ENCODE measurements around the gene PDE8A.

Gene PDE8A

GRCh38 chr15:85100186-85100937, 118.7 kb downstream of the PDE8A start:
- Mint-ChIP-seq H3K4me3 (no peak overlapping the region), H3K27ac (no peak overlapping the region), H3K4me1 (ENCODE audit: low read depth) (peaks cover 3% of the 10 kb centered on the region), H3K27me3 (no peaks in the 10 kb centered on the region), H3K36me3 (ENCODE audit: low read depth) (peaks cover 11% of the 10 kb centered on the region), H3K9me3 (no peaks in the 10 kb centered on the region)
- DNase-seq = no peak

GRCh38 chr15:85104584-85104983, 122.9 kb downstream of the PDE8A start:
- no peaks in the 10 kb centered on the region for H3K27me3 Mint-ChIP-seq
- peaks cover 3% of the 10 kb centered on the region for H3K4me1 Mint-ChIP-seq (ENCODE audit: low read depth)
- no peak overlapping the region for H3K4me3 Mint-ChIP-seq
- H3K27ac Mint-ChIP-seq = no peak overlapping the region
- no peaks in the 10 kb centered on the region for H3K9me3 Mint-ChIP-seq
- H3K36me3 Mint-ChIP-seq (ENCODE audit: low read depth) = peaks cover 7% of the 10 kb centered on the region
- no peak for DNase-seq

- Mint-ChIP-seq H3K27ac (no peak overlapping the region), H3K9me3 (no peaks in the 10 kb centered on the region), H3K36me3 (ENCODE audit: low read depth) (peaks cover 11% of the 10 kb centered on the region), H3K4me1 (ENCODE audit: low read depth) (no peaks in the 10 kb centered on the region), H3K27me3 (no peaks in the 10 kb centered on the region), H3K4me3 (no peak overlapping the region)
- DNase-seq = no peak
Measured at GRCh38 chr15:85108136-85108535, 126.5 kb downstream of the PDE8A start.

GRCh38 chr15:85109333-85109732, 127.7 kb downstream of the PDE8A start:
- Mint-ChIP-seq H3K4me1 (ENCODE audit: low read depth) (no peaks in the 10 kb centered on the region), H3K4me3 (no peak overlapping the region), H3K36me3 (ENCODE audit: low read depth) (peaks cover 22% of the 10 kb centered on the region), H3K9me3 (no peaks in the 10 kb centered on the region), H3K27ac (no peak overlapping the region), H3K27me3 (no peaks in the 10 kb centered on the region)
- no peak for DNase-seq

DNA sequence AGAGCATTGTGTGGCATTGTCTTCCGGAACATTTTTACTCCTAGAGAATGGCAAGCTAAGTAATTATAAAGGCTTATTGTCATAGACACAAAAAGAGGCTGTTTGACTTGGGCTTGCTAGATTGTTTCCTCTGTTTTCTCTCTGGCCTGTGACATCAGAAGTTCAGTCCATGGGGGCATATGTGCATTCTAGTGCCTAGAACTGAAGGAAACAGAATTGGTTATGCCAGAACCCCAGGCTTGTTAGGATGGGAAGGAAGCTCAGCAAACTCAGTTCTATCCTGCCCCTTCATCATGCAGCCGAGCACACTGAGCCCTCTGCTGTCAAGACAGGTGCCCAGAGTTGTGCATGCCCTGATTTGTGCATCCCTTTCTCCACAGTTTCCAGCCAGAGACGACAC, 131.3 kb downstream of the PDE8A start:
- no peak overlapping the region for H3K4me3 Mint-ChIP-seq
- H3K36me3 Mint-ChIP-seq (ENCODE audit: low read depth) = peaks cover 56% of the 10 kb centered on the region
- H3K4me1 Mint-ChIP-seq (ENCODE audit: low read depth) = peaks cover 16% of the 10 kb centered on the region
- no peaks in the 10 kb centered on the region for H3K27me3 Mint-ChIP-seq
- DNase-seq = no peak
- no peak overlapping the region for H3K27ac Mint-ChIP-seq
- H3K9me3 Mint-ChIP-seq = no peaks in the 10 kb centered on the region

DNA sequence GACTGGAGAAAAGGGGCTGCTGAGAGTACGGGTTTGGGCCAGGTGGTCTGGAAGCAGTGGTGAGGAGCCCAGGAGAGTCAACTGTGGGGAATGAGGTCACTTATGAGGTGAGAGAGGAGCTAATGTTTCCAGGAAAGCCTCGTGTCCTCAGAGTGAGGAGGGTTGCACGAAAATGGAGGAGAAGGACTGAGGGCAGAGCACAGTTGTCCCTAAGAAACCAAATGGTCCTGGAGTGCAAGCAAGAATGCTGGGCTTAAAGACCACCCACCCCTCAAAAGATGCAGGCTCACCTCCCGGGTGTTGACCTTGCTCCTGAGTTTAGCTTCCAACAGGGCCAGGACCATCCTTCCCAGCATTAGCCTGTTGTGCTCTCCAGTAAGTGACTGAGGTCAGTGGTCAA, 133.2 kb downstream of the PDE8A start:
- Mint-ChIP-seq H3K36me3 (ENCODE audit: low read depth) (peaks cover 62% of the 10 kb centered on the region), H3K9me3 (no peaks in the 10 kb centered on the region), H3K27me3 (no peaks in the 10 kb centered on the region), H3K4me1 (ENCODE audit: low read depth) (peaks cover 16% of the 10 kb centered on the region), H3K27ac (no peak overlapping the region), H3K4me3 (no peak overlapping the region)
- no peak for DNase-seq

DNA sequence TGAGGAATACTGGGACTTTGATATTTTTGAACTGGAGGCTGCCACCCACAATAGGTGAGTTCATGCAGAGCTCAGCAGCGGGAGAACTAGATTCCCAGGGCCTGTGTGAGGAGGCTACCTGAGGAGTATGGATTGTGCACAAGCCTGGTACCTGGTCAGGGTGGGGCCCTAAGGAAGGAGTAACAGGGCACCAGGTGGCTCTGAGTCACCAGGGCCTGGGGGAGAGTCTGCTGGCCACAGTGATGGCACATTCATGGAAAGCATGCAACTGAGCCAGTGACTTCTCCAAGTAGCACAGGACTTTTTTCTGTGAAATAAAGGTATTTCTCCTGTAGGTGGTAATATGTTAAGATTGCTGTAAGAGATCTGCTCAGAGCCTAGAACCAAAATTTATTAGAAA, 134.4 kb downstream of the PDE8A start:
- Mint-ChIP-seq H3K27ac (no peak overlapping the region), H3K36me3 (ENCODE audit: low read depth) (peaks cover 68% of the 10 kb centered on the region), H3K27me3 (no peaks in the 10 kb centered on the region), H3K4me1 (ENCODE audit: low read depth) (peaks cover 16% of the 10 kb centered on the region), H3K9me3 (no peaks in the 10 kb centered on the region), H3K4me3 (no peak overlapping the region)
- no peak for DNase-seq

- no peaks in the 10 kb centered on the region for H3K27me3 Mint-ChIP-seq
- H3K4me1 Mint-ChIP-seq (ENCODE audit: low read depth) = peaks cover 16% of the 10 kb centered on the region
- H3K4me3 Mint-ChIP-seq = no peak overlapping the region
- H3K27ac Mint-ChIP-seq = peak overlapping the region; percentile 23
- DNase-seq = no peak
- H3K9me3 Mint-ChIP-seq = no peaks in the 10 kb centered on the region
- peaks cover 69% of the 10 kb centered on the region for H3K36me3 Mint-ChIP-seq (ENCODE audit: low read depth)
Measured at GRCh38 chr15:85116494-85116893, 134.8 kb downstream of the PDE8A start.

GRCh38 chr15:85116925-85117646, 135.4 kb downstream of the PDE8A start:
- no peaks in the 10 kb centered on the region for H3K9me3 Mint-ChIP-seq
- H3K4me3 Mint-ChIP-seq = no peak overlapping the region
- no peak for DNase-seq
- H3K36me3 Mint-ChIP-seq (ENCODE audit: low read depth) = peaks cover 73% of the 10 kb centered on the region
- H3K27ac Mint-ChIP-seq = peak overlapping the region; percentile 27
- no peaks in the 10 kb centered on the region for H3K27me3 Mint-ChIP-seq
- H3K4me1 Mint-ChIP-seq (ENCODE audit: low read depth) = peaks cover 16% of the 10 kb centered on the region

- Mint-ChIP-seq H3K36me3 (ENCODE audit: low read depth) (peaks cover 76% of the 10 kb centered on the region), H3K4me3 (no peak overlapping the region), H3K4me1 (ENCODE audit: low read depth) (peaks cover 16% of the 10 kb centered on the region), H3K9me3 (no peaks in the 10 kb centered on the region), H3K27ac (no peak overlapping the region), H3K27me3 (no peaks in the 10 kb centered on the region)
- no peak for DNase-seq
Measured at GRCh38 chr15:85118173-85118572, 136.5 kb downstream of the PDE8A start.

DNA sequence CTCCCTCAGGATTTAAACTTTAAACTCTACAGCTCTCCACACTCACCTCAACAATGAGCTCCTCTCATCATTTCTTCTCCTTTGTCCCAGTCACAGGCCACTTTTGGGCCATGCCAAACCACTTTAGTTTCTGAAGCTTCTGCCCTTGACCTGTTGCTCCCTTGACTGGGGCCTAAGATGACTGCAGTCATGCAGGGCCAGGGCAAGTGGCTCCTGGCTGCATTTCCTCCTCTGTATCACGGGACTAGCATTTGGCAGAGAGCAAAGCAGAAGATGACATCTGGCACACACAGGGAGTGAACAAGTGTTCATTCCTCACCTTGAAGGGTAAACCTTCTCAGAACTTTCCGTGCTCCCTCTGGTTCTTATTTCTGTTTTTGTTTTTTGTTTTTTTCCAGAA, 136.9 kb downstream of the PDE8A start:
- Mint-ChIP-seq H3K36me3 (ENCODE audit: low read depth) (peaks cover 76% of the 10 kb centered on the region), H3K9me3 (no peaks in the 10 kb centered on the region), H3K4me1 (ENCODE audit: low read depth) (peaks cover 16% of the 10 kb centered on the region), H3K27me3 (no peaks in the 10 kb centered on the region), H3K27ac (peak overlapping the region; percentile 7), H3K4me3 (no peak overlapping the region)
- no peak for DNase-seq

GRCh38 chr15:85120351-85121113, 138.9 kb downstream of the PDE8A start:
- Mint-ChIP-seq H3K36me3 (ENCODE audit: low read depth) (peaks cover 75% of the 10 kb centered on the region), H3K4me3 (no peak overlapping the region), H3K27ac (no peak overlapping the region), H3K27me3 (no peaks in the 10 kb centered on the region), H3K9me3 (no peaks in the 10 kb centered on the region), H3K4me1 (ENCODE audit: low read depth) (peaks cover 16% of the 10 kb centered on the region)
- no peak for DNase-seq

DNA sequence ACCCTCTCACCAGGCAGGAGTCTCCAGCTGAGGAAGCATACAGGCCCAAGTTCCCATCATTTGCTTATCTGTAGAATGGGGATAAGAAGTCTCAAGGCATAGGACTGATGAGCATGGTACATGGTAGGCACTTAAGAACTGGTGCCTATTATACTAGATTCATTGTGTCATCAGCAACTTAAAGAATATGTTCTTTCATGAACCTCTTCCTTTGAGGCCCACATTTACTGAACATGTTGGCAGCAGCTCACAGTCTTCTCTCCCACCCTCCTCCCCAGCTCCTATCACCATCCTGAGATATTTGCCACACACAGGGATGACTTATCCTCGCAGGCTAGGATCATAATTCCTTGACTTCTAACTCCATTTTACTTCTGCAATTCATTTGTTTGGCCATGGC, 142.5 kb downstream of the PDE8A start:
- Mint-ChIP-seq H3K27me3 (no peaks in the 10 kb centered on the region), H3K4me1 (ENCODE audit: low read depth) (peaks cover 4% of the 10 kb centered on the region), H3K9me3 (no peaks in the 10 kb centered on the region), H3K4me3 (no peak overlapping the region), H3K36me3 (ENCODE audit: low read depth) (peaks cover 78% of the 10 kb centered on the region), H3K27ac (no peak overlapping the region)
- no peak for DNase-seq

DNA sequence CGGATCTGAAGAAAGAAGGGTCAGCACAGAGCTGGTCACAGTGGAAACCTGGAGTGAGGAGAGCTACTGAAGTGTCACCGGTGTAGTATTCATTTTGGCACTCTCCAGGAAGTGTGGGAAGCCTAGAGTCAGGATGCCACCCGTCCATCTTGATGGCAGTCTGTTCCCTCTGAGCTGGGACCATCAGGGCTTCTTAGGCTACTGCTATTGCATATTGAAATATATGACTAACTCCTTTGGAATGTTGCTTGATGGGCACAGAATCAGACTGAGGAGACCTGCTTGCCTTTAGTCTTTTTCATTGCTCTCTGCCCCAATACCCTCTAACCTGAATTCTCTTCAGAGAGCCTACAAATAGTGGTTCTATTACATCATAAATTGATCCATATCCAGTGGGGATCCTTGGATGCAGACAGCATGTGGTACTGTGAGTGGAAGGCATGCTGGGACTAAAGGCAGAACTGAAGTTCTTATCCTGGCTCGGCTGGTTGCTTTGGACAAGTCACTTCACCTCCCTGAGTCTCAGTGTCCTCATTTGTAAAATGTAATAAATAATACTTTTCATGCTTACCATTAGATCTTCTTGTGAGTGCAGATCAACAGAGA, 143.5 kb downstream of the PDE8A start:
- no peak for DNase-seq
- H3K27me3 Mint-ChIP-seq = no peaks in the 10 kb centered on the region
- peaks cover 6% of the 10 kb centered on the region for H3K4me1 Mint-ChIP-seq (ENCODE audit: low read depth)
- H3K9me3 Mint-ChIP-seq = no peaks in the 10 kb centered on the region
- H3K4me3 Mint-ChIP-seq = no peak overlapping the region
- peaks cover 86% of the 10 kb centered on the region for H3K36me3 Mint-ChIP-seq (ENCODE audit: low read depth)
- no peak overlapping the region for H3K27ac Mint-ChIP-seq
